HepG2 (cell line): ENCODE results near the gene TMF1. TPM values are rescaled to one million over a fixed set of nuclear protein-coding genes. Genes with fewer than 3 reads are reported as not detected.
A peak's percentile ranks its signal among the peaks of the same experiment; 100 is the strongest.

Experiments
- HIVEP1 ChIP-seq: sonication (generic); formaldehyde crosslinking; IDR thresholded peaks from 2 replicates; pipeline ENCODE4 v1.4.0; 2020; ENCODE audit warnings: mild to moderate bottlenecking, missing genetic modification reagents
- NCOA5 ChIP-seq: sonication (generic); formaldehyde crosslinking; IDR thresholded peaks from 2 replicates; pipeline ENCODE4 v1.4.0; 2020; ENCODE audit warnings: missing genetic modification reagents
- TARDBP ChIP-seq: sonication (generic); formaldehyde crosslinking; IDR thresholded peaks from 2 replicates; pipeline ENCODE4 v1.8.0; 2022; ENCODE audit warnings: mild to moderate bottlenecking, missing genetic modification reagents
- TEAD2 ChIP-seq: sonication (generic); formaldehyde crosslinking; IDR thresholded peaks from 2 replicates; pipeline ENCODE4 v1.9.0; 2021; ENCODE audit warnings: missing genetic modification reagents
- TEAD3 ChIP-seq: optimal IDR thresholded peaks from 2 replicates; pipeline ENCODE3; 2016; ENCODE audit warnings: borderline replicate concordance
- ZNF75D ChIP-seq: sonication (generic); formaldehyde crosslinking; IDR thresholded peaks from 2 replicates; pipeline ENCODE4 v1.8.1; 2023; ENCODE audit warnings: missing genetic modification reagents, mild to moderate bottlenecking, borderline replicate concordance
- ZNF773 ChIP-seq: sonication (generic); formaldehyde crosslinking; IDR thresholded peaks from 2 replicates; pipeline ENCODE4 v1.4.0; 2020; ENCODE audit warnings: missing genetic modification reagents, borderline replicate concordance
- ZNF782 ChIP-seq: sonication (generic); formaldehyde crosslinking; IDR thresholded peaks from 2 replicates; pipeline ENCODE4 v1.4.0; 2020; ENCODE audit warnings: missing genetic modification reagents, mild to moderate bottlenecking, borderline replicate concordance
- ZSCAN30 ChIP-seq: sonication (generic); formaldehyde crosslinking; IDR thresholded peaks from 2 replicates; pipeline ENCODE4 v1.5.0; 2020; ENCODE audit warnings: mild to moderate bottlenecking, missing genetic modification reagents
- polyA plus RNA-seq, 8 experiments: library from polyadenylated mRNA; depleted of rRNA in 3 of 8; stranded (reverse) in 7 of 8; unstranded in 1 of 8; fragments of >200 nt; fragmentation: Illumina TruSeq in 4 of 8; extraction: Trizol in 4 of 8; gene quantifications; 2 replicates each; pipeline versions ENCODE4 v1.2.1 to v1.2.3, GENCODE V29; 2011 to 2016; ENCODE audit warnings: low read depth in 4 of 8, missing spikeins in 1 of 8, mixed read lengths in 1 of 8; ENCODE audit not compliant: insufficient read depth in 1 of 8
- total RNA-seq, 5 experiments: library from RNA; depleted of rRNA; stranded (reverse); fragments of >200 nt; fragmentation: Illumina TruSeq; extraction: Trizol; gene quantifications; 2 replicates each; pipeline ENCODE4 v1.2.3, GENCODE V29; 2016; ENCODE audit warnings: low read depth in 1 of 5
- TF ChIP-seq, protein P1 (sequence below): sonication (generic); formaldehyde crosslinking; IDR thresholded peaks from 2 replicates; pipeline ENCODE4 v1.9.0; 2021; ENCODE audit warnings: mild to moderate bottlenecking, missing genetic modification reagents
- TF ChIP-seq, protein P2 (sequence below): sonication (generic); formaldehyde crosslinking; IDR thresholded peaks from 2 replicates; pipeline ENCODE4 v1.4.0; 2020; ENCODE audit warnings: missing genetic modification reagents
- TF ChIP-seq, protein P3 (sequence below): sonication (generic); formaldehyde crosslinking; IDR thresholded peaks from 2 replicates; pipeline ENCODE4 v1.8.0; 2022; ENCODE audit warnings: low read depth, missing genetic modification reagents
- TF ChIP-seq, protein P4 (sequence below): sonication (generic); formaldehyde crosslinking; IDR thresholded peaks from 2 replicates; pipeline ENCODE4 v1.4.0; 2020; ENCODE audit warnings: missing genetic modification reagents, mild to moderate bottlenecking, borderline replicate concordance

TMF1 gene
- total and polyA plus RNA-seq, 2 of the 13 experiments (the other 11 are each of a cell fraction or from before 2014, with no cell fraction given): 12.1 to 38.4 TPM

DNA sequence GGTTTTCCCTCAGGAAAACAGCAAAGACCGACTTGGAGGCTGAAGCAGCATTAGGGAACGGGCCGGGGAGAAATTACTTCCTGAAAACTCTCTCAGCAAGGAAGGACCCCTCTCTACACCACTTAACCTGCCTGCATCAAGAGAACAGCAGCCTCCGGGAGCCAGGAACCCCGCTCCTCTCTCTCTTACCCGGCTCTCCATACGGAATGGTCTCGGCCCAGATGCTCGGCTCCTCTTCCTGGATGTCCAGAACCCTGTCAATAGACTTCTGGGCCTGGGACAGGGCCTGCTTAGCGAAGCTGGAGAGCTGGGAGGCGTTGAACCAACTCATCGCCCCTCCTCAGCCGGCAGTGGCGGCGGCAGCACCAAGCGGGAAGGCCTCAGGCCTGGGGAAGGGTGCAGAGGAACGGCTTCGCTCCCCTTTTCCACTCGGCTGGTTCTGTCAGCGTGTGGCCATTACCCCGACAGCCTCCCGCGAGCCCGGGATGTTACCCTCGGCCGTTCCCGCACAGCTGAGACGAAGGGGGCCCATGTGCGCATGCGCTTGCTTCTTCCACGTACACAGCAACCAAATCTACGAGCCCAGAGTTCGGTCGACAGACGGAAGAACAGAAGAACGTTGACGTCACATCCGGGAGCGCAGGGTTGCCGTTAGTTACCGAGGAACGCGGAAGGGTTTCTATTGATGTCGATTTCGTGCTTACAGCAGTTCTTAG lies at the start of gene TMF1 (continued):
- TF ChIP-seq, protein P1, sequence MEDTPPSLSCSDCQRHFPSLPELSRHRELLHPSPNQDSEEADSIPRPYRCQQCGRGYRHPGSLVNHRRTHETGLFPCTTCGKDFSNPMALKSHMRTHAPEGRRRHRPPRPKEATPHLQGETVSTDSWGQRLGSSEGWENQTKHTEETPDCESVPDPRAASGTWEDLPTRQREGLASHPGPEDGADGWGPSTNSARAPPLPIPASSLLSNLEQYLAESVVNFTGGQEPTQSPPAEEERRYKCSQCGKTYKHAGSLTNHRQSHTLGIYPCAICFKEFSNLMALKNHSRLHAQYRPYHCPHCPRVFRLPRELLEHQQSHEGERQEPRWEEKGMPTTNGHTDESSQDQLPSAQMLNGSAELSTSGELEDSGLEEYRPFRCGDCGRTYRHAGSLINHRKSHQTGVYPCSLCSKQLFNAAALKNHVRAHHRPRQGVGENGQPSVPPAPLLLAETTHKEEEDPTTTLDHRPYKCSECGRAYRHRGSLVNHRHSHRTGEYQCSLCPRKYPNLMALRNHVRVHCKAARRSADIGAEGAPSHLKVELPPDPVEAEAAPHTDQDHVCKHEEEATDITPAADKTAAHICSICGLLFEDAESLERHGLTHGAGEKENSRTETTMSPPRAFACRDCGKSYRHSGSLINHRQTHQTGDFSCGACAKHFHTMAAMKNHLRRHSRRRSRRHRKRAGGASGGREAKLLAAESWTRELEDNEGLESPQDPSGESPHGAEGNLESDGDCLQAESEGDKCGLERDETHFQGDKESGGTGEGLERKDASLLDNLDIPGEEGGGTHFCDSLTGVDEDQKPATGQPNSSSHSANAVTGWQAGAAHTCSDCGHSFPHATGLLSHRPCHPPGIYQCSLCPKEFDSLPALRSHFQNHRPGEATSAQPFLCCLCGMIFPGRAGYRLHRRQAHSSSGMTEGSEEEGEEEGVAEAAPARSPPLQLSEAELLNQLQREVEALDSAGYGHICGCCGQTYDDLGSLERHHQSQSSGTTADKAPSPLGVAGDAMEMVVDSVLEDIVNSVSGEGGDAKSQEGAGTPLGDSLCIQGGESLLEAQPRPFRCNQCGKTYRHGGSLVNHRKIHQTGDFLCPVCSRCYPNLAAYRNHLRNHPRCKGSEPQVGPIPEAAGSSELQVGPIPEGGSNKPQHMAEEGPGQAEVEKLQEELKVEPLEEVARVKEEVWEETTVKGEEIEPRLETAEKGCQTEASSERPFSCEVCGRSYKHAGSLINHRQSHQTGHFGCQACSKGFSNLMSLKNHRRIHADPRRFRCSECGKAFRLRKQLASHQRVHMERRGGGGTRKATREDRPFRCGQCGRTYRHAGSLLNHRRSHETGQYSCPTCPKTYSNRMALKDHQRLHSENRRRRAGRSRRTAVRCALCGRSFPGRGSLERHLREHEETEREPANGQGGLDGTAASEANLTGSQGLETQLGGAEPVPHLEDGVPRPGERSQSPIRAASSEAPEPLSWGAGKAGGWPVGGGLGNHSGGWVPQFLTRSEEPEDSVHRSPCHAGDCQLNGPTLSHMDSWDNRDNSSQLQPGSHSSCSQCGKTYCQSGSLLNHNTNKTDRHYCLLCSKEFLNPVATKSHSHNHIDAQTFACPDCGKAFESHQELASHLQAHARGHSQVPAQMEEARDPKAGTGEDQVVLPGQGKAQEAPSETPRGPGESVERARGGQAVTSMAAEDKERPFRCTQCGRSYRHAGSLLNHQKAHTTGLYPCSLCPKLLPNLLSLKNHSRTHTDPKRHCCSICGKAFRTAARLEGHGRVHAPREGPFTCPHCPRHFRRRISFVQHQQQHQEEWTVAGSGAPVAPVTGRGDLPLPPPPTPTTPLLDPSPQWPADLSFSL: no peak
- TF ChIP-seq HIVEP1: no peak; the same call in 1 of the 2 replicates
- TF ChIP-seq ZNF75D: no peak
- TF ChIP-seq TARDBP (CRISPR knock-in tag): 0 out of 2 replicates have a peak, but pooled peaks have one; percentile 7
- TF ChIP-seq, protein P2, sequence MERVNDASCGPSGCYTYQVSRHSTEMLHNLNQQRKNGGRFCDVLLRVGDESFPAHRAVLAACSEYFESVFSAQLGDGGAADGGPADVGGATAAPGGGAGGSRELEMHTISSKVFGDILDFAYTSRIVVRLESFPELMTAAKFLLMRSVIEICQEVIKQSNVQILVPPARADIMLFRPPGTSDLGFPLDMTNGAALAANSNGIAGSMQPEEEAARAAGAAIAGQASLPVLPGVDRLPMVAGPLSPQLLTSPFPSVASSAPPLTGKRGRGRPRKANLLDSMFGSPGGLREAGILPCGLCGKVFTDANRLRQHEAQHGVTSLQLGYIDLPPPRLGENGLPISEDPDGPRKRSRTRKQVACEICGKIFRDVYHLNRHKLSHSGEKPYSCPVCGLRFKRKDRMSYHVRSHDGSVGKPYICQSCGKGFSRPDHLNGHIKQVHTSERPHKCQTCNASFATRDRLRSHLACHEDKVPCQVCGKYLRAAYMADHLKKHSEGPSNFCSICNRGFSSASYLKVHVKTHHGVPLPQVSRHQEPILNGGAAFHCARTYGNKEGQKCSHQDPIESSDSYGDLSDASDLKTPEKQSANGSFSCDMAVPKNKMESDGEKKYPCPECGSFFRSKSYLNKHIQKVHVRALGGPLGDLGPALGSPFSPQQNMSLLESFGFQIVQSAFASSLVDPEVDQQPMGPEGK (CRISPR knock-in tag): no peak
- no peak for TF ChIP-seq TEAD2 (CRISPR knock-in tag)
- TF ChIP-seq, protein P3, sequence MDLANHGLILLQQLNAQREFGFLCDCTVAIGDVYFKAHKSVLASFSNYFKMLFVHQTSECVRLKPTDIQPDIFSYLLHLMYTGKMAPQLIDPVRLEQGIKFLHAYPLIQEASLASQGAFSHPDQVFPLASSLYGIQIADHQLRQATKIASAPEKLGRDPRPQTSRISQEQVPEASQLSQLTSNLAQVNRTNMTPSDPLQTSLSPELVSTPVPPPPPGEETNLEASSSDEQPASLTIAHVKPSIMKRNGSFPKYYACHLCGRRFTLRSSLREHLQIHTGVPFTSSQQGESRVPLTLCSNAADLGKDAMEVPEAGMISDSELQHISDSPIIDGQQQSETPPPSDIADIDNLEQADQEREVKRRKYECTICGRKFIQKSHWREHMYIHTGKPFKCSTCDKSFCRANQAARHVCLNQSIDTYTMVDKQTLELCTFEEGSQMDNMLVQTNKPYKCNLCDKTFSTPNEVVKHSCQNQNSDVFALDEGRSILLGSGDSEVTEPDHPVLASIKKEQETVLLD (CRISPR knock-in tag): no peak
- TF ChIP-seq ZNF782 (CRISPR knock-in tag): 0 out of 2 replicates have a peak, but pooled peaks have one; percentile 42
- TF ChIP-seq ZNF773 (CRISPR knock-in tag): peak; percentile 73; the same call in 1 of the 2 replicates
- TF ChIP-seq NCOA5 (CRISPR knock-in tag): no peak
- no peak for TF ChIP-seq ZSCAN30 (CRISPR knock-in tag)
- TF ChIP-seq, protein P4, sequence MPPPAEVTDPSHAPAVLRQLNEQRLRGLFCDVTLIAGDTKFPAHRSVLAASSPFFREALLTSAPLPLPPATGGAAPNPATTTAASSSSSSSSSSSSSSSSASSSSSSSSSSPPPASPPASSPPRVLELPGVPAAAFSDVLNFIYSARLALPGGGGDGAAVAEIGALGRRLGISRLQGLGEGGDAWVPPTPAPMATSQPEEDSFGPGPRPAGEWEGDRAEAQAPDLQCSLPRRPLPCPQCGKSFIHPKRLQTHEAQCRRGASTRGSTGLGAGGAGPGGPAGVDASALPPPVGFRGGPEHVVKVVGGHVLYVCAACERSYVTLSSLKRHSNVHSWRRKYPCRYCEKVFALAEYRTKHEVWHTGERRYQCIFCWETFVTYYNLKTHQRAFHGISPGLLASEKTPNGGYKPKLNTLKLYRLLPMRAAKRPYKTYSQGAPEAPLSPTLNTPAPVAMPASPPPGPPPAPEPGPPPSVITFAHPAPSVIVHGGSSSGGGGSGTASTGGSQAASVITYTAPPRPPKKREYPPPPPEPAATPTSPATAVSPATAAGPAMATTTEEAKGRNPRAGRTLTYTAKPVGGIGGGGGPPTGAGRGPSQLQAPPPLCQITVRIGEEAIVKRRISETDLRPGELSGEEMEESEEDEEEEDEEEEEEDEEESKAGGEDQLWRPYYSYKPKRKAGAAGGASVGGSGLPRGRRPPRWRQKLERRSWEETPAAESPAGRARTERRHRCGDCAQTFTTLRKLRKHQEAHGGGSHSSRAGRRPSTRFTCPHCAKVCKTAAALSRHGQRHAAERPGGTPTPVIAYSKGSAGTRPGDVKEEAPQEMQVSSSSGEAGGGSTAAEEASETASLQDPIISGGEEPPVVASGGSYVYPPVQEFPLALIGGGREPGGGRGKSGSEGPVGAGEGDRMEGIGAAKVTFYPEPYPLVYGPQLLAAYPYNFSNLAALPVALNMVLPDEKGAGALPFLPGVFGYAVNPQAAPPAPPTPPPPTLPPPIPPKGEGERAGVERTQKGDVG (CRISPR knock-in tag): no peak; the same call in 1 of the 2 replicates
- TF ChIP-seq TEAD3: peak; percentile 99
